ENCODE data around the gene COQ5. TPM values are rescaled to one million over a fixed set of nuclear protein-coding genes. Genes with fewer than 3 reads are reported as not detected.

The COQ5 gene
- total RNA-seq, 4 donors from 2014 or later: 12.1 to 25.3 (median 21.4) TPM

GRCh38 chr12:120479458-120479857 lies 49.5 kb downstream of the COQ5 start:
- 95% methylated on average over 1 of the region's 1 CpG for WGBS
- intact Hi-C loops (cut with DNase I): no loop called here
- no peaks in the 10 kb centered on the region for H3K4me1 ChIP-seq
- no peaks in the 10 kb centered on the region for H3K9me3 ChIP-seq
- H3K4me3 ChIP-seq: no peak overlapping the region
- no peaks in the 10 kb centered on the region for H3K27me3 ChIP-seq
- peaks cover 0 to 13% (median 4%) of the 10 kb centered on the region in 4 donors for H3K36me3 ChIP-seq
- DNase-seq (ENCODE audit: extremely low spot score): no peak
- H3K27ac ChIP-seq (replicated peaks in 1 of 4): no peak overlapping the region
- TF ChIP-seq CTCF (IDR thresholded peaks at IDR 0.05): no peak
- no peak for TF ChIP-seq EP300 (IDR thresholded peaks at IDR 0.05)
- no peak for TF ChIP-seq POLR2AphosphoS5 (IDR thresholded peaks at IDR 0.05)
- TF ChIP-seq POLR2A (IDR thresholded peaks at IDR 0.05; ENCODE audit: low read depth): no peak

GRCh38 chr12:120475643-120476042 lies 53.3 kb downstream of the COQ5 start:
- H3K4me1 ChIP-seq: peaks cover 1 to 10% (median 7%) of the 10 kb centered on the region in 4 donors
- WGBS: 100% methylated on average over 1 of the region's 1 CpG
- no peak overlapping the region for H3K4me3 ChIP-seq
- no peak for DNase-seq (ENCODE audit: extremely low spot score)
- H3K9me3 ChIP-seq: no peaks in the 10 kb centered on the region
- H3K27me3 ChIP-seq: no peaks in the 10 kb centered on the region
- TF ChIP-seq EP300 (IDR thresholded peaks at IDR 0.05) (no peak), CTCF (IDR thresholded peaks at IDR 0.05) (no peak), POLR2A (IDR thresholded peaks at IDR 0.05; ENCODE audit: low read depth) (no peak), POLR2AphosphoS5 (IDR thresholded peaks at IDR 0.05) (no peak)
- H3K36me3 ChIP-seq: peaks cover 0 to 3% (median 0%) of the 10 kb centered on the region in 4 donors
- H3K27ac ChIP-seq (replicated peaks in 1 of 4): no peak overlapping the region
- intact Hi-C loops (cut with DNase I): no loop called here

- no peak for DNase-seq (ENCODE audit: extremely low spot score)
- Histone ChIP-seq H3K9me3 (no peaks in the 10 kb centered on the region), H3K4me1 (peaks cover 7 to 19% (median 16%) of the 10 kb centered on the region in 4 donors), H3K27ac (replicated peaks in 1 of 4) (no peak overlapping the region), H3K27me3 (no peaks in the 10 kb centered on the region), H3K4me3 (no peak overlapping the region), H3K36me3 (peaks cover 0 to 3% (median 0%) of the 10 kb centered on the region in 4 donors)
- intact Hi-C loops (cut with DNase I): no loop called here
- WGBS: 23% methylated on average over 2 of the region's 2 CpGs
- TF ChIP-seq CTCF (IDR thresholded peaks at IDR 0.05) (no peak), POLR2AphosphoS5 (IDR thresholded peaks at IDR 0.05) (no peak), POLR2A (IDR thresholded peaks at IDR 0.05; ENCODE audit: low read depth) (no peak), EP300 (IDR thresholded peaks at IDR 0.05) (no peak)
These were observed 54.4 kb downstream of the COQ5 start for GRCh38 chr12:120474616-120474960.

- no peaks in the 10 kb centered on the region for H3K27me3 ChIP-seq
- H3K4me3 ChIP-seq: no peak overlapping the region
- no peak for DNase-seq (ENCODE audit: extremely low spot score)
- intact Hi-C loops (cut with DNase I): no loop called here
- no peak for TF ChIP-seq CTCF (IDR thresholded peaks at IDR 0.05)
- H3K36me3 ChIP-seq: peaks cover 0 to 3% (median 0%) of the 10 kb centered on the region in 4 donors
- H3K27ac ChIP-seq (replicated peaks in 1 of 4): no peak overlapping the region
- peaks cover 7 to 19% (median 16%) of the 10 kb centered on the region in 4 donors for H3K4me1 ChIP-seq
- no peaks in the 10 kb centered on the region for H3K9me3 ChIP-seq
- WGBS: 88% methylated on average over 6 of the region's 6 CpGs
These were observed 54.9 kb downstream of the COQ5 start for GRCh38 chr12:120473807-120474615.

DNA sequence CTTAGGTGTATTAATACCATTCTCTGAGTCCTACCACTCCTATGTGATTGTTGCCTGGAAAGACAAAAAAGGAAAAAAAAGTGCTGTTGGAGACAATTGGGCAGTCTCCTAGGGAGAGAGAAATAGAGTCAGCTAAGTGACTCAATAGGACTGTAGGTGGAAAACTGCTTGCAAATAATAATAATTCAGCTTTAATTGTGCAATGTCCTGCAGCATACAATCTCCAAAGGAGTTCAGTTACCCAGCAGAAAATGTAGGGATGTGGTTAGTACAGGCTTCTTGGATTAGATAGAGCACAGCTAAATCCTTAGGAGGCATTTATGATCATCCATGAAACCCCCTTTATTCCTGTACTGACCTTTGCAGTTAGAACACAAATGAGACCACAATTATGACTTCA lies 56.4 kb downstream of the COQ5 start:
- no peaks in the 10 kb centered on the region for H3K27me3 ChIP-seq
- H3K9me3 ChIP-seq: no peaks in the 10 kb centered on the region
- intact Hi-C loops (cut with DNase I): no loop called here
- H3K4me1 ChIP-seq: peaks cover 12 to 31% (median 26%) of the 10 kb centered on the region in 4 donors
- no peak overlapping the region for H3K4me3 ChIP-seq
- no peak overlapping the region for H3K27ac ChIP-seq (replicated peaks in 1 of 4)
- H3K36me3 ChIP-seq: peaks cover 0 to 3% (median under 1%) of the 10 kb centered on the region in 4 donors
- no peak for TF ChIP-seq EP300 (IDR thresholded peaks at IDR 0.05)
- no peak for TF ChIP-seq CTCF (IDR thresholded peaks at IDR 0.05)
- TF ChIP-seq POLR2AphosphoS5 (IDR thresholded peaks at IDR 0.05): no peak
- no peak for TF ChIP-seq POLR2A (IDR thresholded peaks at IDR 0.05; ENCODE audit: low read depth)
- DNase-seq (ENCODE audit: extremely low spot score): no peak

All from esophagus muscularis mucosa (tissue), 4 donors.